ENCODE results near the gene PRPF4.
A peak's percentile ranks its signal among the peaks of the same experiment; 100 is the strongest.

PRPF4 gene

DNA sequence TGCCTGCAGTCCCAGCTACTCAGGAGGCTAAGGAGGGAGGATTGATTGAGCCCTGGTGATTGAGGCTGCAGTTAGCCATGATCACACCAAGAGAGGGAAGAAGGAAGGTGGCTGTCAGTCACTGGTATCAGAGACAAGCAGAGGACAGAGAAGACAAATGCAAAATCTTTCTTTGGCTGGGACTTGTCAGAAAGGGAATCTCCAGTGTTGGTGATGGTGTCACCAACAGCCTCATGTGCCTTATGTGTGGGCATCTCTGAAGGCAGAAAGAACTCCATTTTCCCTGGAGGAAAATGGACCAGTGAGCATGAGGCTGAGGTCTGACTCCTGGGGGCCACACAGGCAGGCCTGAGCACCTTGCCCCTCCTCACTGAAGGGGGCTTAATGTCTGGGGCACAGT is 39.8 kb downstream of the PRPF4 start:
- DNase-seq = no peak

DNA sequence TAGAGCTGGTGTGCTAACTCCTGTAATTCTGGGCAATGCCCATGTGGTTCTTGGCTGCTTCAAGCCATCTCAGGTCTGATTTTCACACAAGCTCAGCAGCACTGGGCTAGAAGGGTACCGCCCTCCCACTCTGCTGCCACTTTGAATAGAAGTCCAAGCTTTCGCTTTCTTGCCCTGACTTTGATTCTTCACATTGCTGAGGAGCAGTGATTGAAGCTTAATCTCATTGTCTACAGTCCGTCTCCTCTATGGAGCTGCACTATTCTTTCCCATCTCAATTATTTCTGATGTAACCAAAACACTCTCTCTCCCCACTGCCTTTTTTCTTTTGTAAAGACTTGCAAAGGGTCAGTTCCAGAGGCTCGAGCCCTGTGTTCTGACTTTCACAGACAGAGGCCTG is 40.6 kb downstream of the PRPF4 start:
- DNase-seq = no peak

DNA sequence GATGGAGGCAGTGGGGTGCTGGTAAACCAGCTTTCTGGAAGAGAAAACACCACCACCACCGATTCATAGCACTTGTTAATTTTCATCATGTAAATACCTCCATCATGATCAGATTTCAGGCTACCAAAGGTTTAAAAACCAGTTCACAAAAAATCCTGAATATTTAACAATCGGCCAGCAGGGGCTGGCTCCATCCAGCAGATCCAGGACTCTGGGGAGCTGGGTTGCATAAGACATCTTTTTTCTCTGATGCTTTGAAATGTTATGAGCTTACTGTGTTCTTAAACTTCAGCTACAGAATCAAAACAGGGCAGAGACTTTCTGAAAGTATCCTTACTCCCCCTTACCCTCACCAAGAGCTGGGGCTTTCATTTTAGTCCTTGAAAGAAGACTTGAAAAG is 42.3 kb downstream of the PRPF4 start:
- no peak for DNase-seq

DNA sequence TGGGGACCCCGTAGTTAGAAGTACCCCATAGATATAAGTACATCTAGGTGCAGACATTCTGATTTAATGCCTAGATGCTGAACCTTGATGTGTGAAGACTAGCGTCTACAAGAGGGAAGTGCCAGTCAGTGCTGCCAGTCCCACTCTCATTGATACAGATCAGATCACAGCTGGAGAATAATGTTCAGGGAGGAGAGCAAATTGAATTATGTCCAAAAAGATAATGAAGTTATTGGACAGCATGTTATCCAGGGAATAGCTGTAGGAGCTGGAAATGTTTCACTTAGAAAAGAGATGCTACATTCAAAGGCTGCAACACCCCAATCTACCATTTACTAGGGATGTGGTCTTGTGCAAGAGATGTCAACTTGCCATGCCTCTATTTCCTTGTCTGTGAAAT is 43.6 kb downstream of the PRPF4 start:
- no peak for DNase-seq

DNA sequence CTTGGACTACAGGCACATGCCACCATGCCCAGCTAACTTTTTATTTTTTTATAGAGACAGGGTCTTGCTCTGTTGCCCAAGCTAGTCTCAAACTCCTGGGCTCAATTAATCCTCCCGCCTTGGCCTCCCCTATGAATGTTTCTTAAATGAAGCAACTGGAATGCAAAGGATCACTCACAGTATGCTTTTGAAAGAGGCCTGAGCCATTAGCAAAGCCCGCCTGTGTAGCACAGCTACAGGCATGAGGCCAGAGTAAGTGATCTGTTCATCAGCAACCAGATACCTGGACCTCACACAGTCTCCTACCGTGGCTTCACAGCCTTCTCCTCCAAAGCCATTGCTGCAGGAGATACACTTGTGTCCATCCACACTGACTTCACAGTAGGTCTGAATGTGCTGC is 44.6 kb downstream of the PRPF4 start:
- no peak for DNase-seq

DNA sequence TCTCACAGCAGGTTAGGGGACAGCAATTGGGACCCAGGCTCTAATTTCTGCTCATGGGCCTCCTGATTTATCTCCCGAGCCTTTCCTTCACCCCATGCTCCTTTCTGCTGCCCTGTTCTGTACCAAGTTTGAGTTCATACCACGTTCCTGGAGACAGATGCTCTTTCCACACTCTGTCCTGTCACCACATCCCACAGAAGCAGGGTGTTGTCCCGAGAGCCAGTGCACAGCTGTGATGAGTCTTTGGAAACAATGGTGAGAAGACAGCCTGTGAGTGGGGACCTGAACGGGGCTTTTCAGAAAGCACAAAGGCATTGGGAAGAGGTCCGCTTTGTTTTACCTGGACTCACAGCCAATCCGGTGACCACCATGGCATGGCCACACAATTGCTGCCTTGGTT is 47.2 kb downstream of the PRPF4 start:
- no peak for DNase-seq

DNA sequence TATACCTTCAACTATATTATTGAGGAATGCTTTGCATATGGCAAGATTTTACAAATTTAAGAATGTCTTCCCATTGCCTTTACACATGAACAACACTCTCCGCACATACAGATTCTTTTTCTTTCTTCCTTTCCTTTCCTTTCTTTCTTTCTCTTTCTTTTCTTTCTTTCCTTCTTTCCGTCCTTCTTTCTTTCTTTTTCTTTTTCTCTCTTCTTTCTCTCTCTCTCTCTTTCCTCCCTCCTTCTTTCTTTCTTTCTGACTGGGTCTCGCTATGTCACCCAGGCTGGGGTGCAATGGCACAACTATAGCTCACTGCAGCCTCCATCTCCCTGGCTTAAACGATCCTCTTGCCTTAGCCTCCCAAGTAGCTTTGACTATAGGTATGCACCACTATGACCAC is 50.8 kb downstream of the PRPF4 start:
- DNase-seq = no peak

DNA sequence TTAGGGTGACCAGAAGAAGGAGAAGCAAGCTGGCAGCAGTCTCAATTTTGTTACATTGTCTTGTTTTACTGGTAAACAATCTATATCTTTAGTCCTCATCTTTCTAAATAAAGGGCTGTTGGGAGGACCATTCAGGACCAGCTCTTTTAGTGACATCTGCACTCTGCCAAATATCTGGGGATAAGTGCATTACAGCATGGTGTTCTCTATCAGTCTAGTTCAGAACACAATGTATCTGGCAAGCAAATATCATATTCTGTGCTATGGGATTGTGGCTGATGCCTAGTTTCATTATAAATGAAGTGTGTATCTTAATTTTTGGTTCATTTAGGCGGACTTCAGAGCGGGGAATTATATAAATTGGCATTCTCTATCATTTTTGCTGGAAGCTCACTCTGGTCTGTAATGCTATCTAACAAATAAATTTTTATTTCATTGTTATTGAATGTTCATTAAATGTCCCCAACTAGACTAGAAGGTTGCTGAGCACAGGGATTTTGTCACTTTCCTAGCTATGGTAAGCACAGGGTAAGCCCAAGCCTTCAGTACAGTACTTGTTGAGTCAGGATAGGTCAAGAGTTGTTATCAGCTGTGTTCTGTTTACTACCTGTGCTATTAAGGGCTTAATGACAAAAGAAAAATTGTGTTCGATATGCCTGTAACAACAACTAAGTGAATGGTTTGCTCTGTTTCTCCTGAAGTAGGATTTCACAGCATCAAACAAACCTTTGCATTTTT is 52.8 kb downstream of the PRPF4 start:
- no peak for DNase-seq

DNA sequence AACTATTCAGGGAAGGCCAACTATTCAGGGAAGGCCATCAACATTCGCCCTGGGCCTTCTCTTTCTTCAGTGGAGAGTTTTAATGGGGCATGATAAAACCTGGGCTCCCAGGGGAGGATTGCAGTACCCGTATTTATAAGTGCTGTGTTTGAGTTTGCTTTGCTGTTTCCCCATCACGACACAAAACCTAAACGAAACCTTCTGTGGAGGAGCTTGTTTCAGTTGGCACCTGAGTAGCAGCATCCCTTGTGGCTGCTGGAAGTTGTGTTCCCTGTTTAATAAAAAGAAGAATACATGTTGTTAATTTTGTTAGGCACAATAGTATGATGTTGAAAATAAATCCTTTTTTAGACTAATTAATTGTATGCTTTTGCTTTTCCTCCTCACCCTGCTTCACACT is 56.3 kb downstream of the PRPF4 start:
- DNase-seq = no peak

DNA sequence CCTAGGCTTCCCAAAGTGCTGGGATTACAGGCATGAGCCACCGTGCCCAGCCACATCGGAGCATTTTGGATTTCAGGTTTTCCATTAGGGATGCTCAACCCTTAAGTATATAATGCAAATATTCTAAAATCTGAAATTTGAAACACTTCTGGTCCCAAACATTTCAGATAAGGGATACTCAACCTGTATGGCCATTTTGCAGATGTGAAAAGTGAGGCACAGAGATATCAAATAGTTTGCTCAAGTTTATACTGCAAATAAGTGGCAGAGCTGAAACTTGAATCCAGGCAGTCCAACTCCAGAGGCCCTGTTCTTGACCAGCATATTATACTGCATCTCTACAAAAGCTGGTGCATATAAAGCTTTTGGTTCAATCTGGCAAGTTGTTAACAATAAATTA is 62.3 kb downstream of the PRPF4 start:
- DNase-seq = no peak

DNA sequence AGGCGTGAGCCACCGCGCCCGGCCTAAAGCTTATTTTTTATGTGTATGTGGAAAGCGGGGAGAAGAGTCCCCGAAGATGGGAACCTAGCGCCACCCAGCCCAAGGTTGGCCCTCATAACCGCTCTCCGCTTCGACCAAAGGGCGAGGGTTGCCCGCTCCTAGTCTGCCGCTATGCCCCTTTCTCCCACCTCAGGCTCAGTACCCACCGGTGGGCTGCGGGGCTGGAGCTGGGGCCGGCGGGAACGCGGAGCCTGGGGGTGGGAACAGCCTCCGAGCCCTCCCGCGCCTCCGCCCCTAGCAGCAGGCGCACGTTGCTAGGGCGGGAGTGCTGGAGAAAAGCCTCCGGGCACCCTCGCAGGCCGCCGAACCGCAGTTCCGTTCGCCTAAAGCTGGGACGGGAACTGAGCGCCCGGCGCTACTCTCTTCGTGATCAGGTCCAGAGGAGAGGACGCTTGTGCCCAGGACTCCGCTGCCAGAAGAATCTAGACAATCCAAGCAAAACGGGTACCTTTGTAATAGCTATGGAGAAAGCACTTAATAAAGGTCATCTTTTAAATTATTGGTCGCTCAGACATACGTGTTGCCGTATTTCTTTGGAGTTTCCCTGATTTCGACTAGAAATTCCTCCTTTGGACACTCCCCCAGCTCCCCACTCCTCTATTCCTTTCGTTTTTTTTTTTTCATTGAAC is 64.7 kb downstream of the PRPF4 start, which contains the start of gene WDR31:
Gene WDR31 (minus strand): TSS at position 265 of the 689 bp plus-strand sequence. CDS start 8,253 bp downstream, outside the sequence.
- peak; percentile 93 for DNase-seq

DNA sequence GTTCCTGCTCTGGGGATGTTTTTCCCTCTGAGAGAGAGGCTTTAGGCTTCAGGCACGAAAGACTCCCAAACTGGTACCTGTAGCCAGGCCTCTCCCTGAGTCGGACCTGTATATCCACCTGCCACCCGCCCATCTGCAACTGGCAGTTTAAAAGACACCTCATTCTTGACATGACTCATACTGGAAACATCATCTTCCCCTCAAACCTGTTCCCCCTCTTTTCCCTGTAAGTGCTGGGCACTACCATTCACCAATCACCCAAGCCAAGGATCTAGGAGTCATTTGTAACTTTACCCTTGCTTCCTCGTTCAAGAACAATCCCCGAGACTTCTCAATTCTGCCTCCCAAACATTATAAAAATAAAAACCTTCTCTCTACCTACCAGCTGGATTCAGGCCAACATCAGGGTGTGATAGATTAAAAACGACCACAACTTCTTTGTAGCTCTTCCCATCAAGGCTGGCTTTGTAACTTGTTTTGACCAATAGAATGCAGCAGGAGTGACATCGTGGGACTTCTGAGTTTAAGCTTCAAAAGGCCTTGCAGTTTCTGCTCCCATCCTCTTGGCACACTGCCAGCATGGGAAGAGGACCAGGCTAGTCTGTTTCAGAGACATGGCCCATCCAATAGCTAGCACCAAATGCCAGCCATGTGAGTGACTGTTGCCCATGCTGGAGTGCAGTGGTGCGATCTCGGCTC is 66.4 kb downstream of the PRPF4 start:
- DNase-seq = peak; percentile 95
